Aorta (tissue), 5 donors: ENCODE results near the gene MMP11. TPM values are rescaled to one million over a fixed set of nuclear protein-coding genes. Genes with fewer than 3 reads are reported as not detected.

Source experiments
- ATAC-seq: fragments of 200-7000 bp; cut with Tn5 transposase; one replicate; pipeline ENCODE4 v1.9.1; 2022; ENCODE audit warnings: moderate library complexity; ENCODE audit not compliant: low FRiP score
- DNase-seq, 2 donors: peaks; one replicate each; pipeline ENCODE4 v3.0.0-alpha.2; 2020
- H3K27ac ChIP-seq, 2 donors: one replicate each; pipeline ENCODE4 v1.5.1; 2013; ENCODE audit warnings: low read length in 2 of 2, mild to moderate bottlenecking in 2 of 2, moderate library complexity in 2 of 2, control low read depth in 1 of 2, inconsistent platforms in 1 of 2, low read depth in 1 of 2
- H3K27me3 ChIP-seq, 2 donors: one replicate each; pipeline ENCODE4 v1.6.1; 2013; ENCODE audit warnings: control low read depth in 1 of 2, low read length in 1 of 2, mild to moderate bottlenecking in 1 of 2, moderate library complexity in 1 of 2; ENCODE audit not compliant: insufficient read depth in 2 of 2, control insufficient read depth in 1 of 2
- H3K36me3 ChIP-seq, 2 donors: one replicate each; pipeline ENCODE4 v1.6.1; 2013; ENCODE audit warnings: control low read depth in 1 of 2, low read length in 1 of 2, mild to moderate bottlenecking in 1 of 2; ENCODE audit not compliant: insufficient read depth in 2 of 2, control insufficient read depth in 1 of 2
- H3K4me1 ChIP-seq, 2 donors: one replicate each; pipeline ENCODE4 v1.6.1; 2013; ENCODE audit warnings: low read length in 2 of 2, control low read depth in 1 of 2, mild to moderate bottlenecking in 1 of 2, moderate library complexity in 1 of 2; ENCODE audit not compliant: insufficient read depth in 2 of 2, control insufficient read depth in 1 of 2
- H3K4me3 ChIP-seq, 2 donors: one replicate each; pipeline ENCODE4 v1.5.1; 2013; ENCODE audit warnings: low read length in 2 of 2, control low read depth in 1 of 2, mild to moderate bottlenecking in 1 of 2
- H3K9me3 ChIP-seq: one replicate; pipeline ENCODE4 v1.6.1; 2013; ENCODE audit warnings: mild to moderate bottlenecking, low read length; ENCODE audit not compliant: control insufficient read depth
- WGBS, 2 donors: extraction: QIAGEN DNeasy Blood & Tissue Kit; methylation state at CpG; one replicate each; pipeline ENCODE4 v1.1.7; 2013; 5-methylcytosine and 5-hydroxymethylcytosine counted together
- intact Hi-C, 2 donors: fragments of 100-400 bp; cut with DNase I; formaldehyde crosslinking; loops; one replicate each; pipeline versions ENCODE4 v1.14.2 to v1.15.0; 2022
- polyA plus RNA-seq, 2 donors: library from polyadenylated mRNA; stranded (reverse); fragments of 200-250 nt; gene quantifications; one replicate each; pipeline ENCODE4 v1.2.3, GENCODE V29; 2013
- total RNA-seq, 2 donors: library from RNA; stranded (reverse); fragmentation: NEBNext Ultra II Directional; extraction: Animal tissue kit (Norgen Biotek cat#: 25700); gene quantifications; one replicate each; pipeline ENCODE4 v1.2.1, GENCODE V29; 2021
- donor health status: healthy with polysubstance abuse.
- donor health status: Bipolar disorder and iron deficiency.
- donor health status: DM: no; HTN: no; CAD: no.
- donor health status: DM: no; HTN: no; CAD: no.
- donor health status: DM: yes; HTN: yes; CAD: no.

MMP11 gene
- total and polyA plus RNA-seq, 4 donors: 1.3 to 5.1 (median 3.2) TPM

- intact Hi-C loops: loop anchor here in 1 of 2 donors (5.0 to 10.0 kb wide), 2 partner anchors 82 to 190 kb away; no protein-coding TSS in a partner anchor
- Histone ChIP-seq H3K27ac (no peak overlapping the region), H3K4me3 (no peak overlapping the region), H3K27me3 (no peaks in the 10 kb centered on the region), H3K9me3 (no peaks in the 10 kb centered on the region), H3K36me3 (no peaks in the 10 kb centered on the region), H3K4me1 (no peaks in the 10 kb centered on the region)
- ATAC-seq (no peak), DNase-seq (no peak)
- whole genome bisulfite sequencing, 2 donors: 93 to 95% methylated on average over 9 of the region's 9 CpGs
Measured at GRCh38 chr22:23764899-23765881, 7.5 kb upstream of the MMP11 start.

GRCh38 chr22:23767303-23767672 lies 5.4 kb upstream of the MMP11 start:
- Histone ChIP-seq H3K27me3 (no peaks in the 10 kb centered on the region), H3K27ac (no peak overlapping the region), H3K36me3 (no peaks in the 10 kb centered on the region), H3K4me1 (no peaks in the 10 kb centered on the region), H3K9me3 (no peaks in the 10 kb centered on the region), H3K4me3 (peak overlapping the region; percentile 32 to 71)
- DNase-seq: no peak
- intact Hi-C loops: loop anchor here in 1 of 2 donors (5.0 to 10.0 kb wide), 2 partner anchors 80 to 188 kb away; no protein-coding TSS in a partner anchor
- 11 to 20% methylated on average over 20 to 27 of the region's 27 CpGs for WGBS, 2 donors
- no peak for ATAC-seq

- H3K27ac ChIP-seq: peak within 1 kb of the TSS in 1 of 2 donors; percentile 2
- 1% methylated on average over 50 to 63 of the region's 63 CpGs for WGBS, 2 donors
- ATAC-seq (peak; percentile 88), DNase-seq (peak; percentile 92 to 95)
- H3K27me3 ChIP-seq: no peaks in the 10 kb centered on the region
- no peaks in the 10 kb centered on the region for H3K9me3 ChIP-seq
- no peaks in the 10 kb centered on the region for H3K36me3 ChIP-seq
- H3K4me1 ChIP-seq: no peaks in the 10 kb centered on the region
- intact Hi-C loops: loop anchor here (2.0 to 10.0 kb wide), 4 partner anchors 19 to 187 kb away; partner anchors contain the start of gene SMARCB1 (in 1 of the 2)
- peak within 1 kb of the TSS; percentile 32 to 71 for H3K4me3 ChIP-seq
Measured at GRCh38 chr22:23767673-23768548, 4.7 kb upstream of the MMP11 start, which contains the start of gene CHCHD10. TSS of gene CHCHD10 (minus strand) at chr22:23767972. CDS start at chr22:23767874, 98 bp downstream.

GRCh38 chr22:23769321-23769965 lies 3.2 kb upstream of the MMP11 start:
- Histone ChIP-seq H3K9me3 (no peaks in the 10 kb centered on the region), H3K27me3 (no peaks in the 10 kb centered on the region), H3K4me1 (no peaks in the 10 kb centered on the region), H3K36me3 (no peaks in the 10 kb centered on the region), H3K4me3 (no peak overlapping the region), H3K27ac (no peak overlapping the region)
- intact Hi-C loops: loop anchor here (2.0 to 10.0 kb wide), 4 partner anchors 17 to 185 kb away; partner anchors contain the start of gene SMARCB1 (in 1 of the 2)
- ATAC-seq (no peak), DNase-seq (no peak)
- WGBS, 2 donors: 81 to 88% methylated on average over 6 of the region's 6 CpGs

- Histone ChIP-seq H3K27me3 (no peaks in the 10 kb centered on the region), H3K4me3 (peak overlapping the region in 1 of 2 donors; percentile 44), H3K9me3 (no peaks in the 10 kb centered on the region), H3K4me1 (no peaks in the 10 kb centered on the region), H3K36me3 (no peaks in the 10 kb centered on the region), H3K27ac (no peak overlapping the region)
- 14 to 16% methylated on average over 6 of the region's 6 CpGs for WGBS, 2 donors
- intact Hi-C loops: no loop called here
- ATAC-seq: no peak
- DNase-seq: no peak
Measured at GRCh38 chr22:23772315-23772648, 367 bp upstream of the MMP11 start.

- intact Hi-C loops: no loop called here
- Histone ChIP-seq H3K36me3 (no peaks in the 10 kb centered on the region), H3K9me3 (no peaks in the 10 kb centered on the region), H3K4me1 (no peaks in the 10 kb centered on the region), H3K27ac (no peak overlapping the region), H3K4me3 (no peak overlapping the region), H3K27me3 (no peaks in the 10 kb centered on the region)
- DNase-seq (no peak), ATAC-seq (peak; percentile 3)
- WGBS, 2 donors: 55 to 56% methylated on average over 7 of the region's 7 CpGs
Measured at GRCh38 chr22:23773483-23774113, 949 bp downstream of the MMP11 start.

- intact Hi-C loops: no loop called here
- H3K27ac ChIP-seq: no peak overlapping the region
Measured at GRCh38 chr22:23774114-23774921, 1.7 kb downstream of the MMP11 start.

More at GRCh38 chr22:23774114-23774921, 1.7 kb downstream of the MMP11 start:
- 59 to 66% methylated on average over 12 of the region's 12 CpGs for WGBS, 2 donors
- H3K36me3 ChIP-seq: no peaks in the 10 kb centered on the region
- no peaks in the 10 kb centered on the region for H3K4me1 ChIP-seq
- no peak for ATAC-seq
- no peaks in the 10 kb centered on the region for H3K27me3 ChIP-seq
- DNase-seq: no peak
- no peaks in the 10 kb centered on the region for H3K9me3 ChIP-seq
- no peak overlapping the region for H3K4me3 ChIP-seq
